OCI-M1 (cell line): Measurements from ENCODE around the gene TNNT1.
"Not testable (repeated sequence)": the region's sequence is repeated elsewhere in the genome, so short reads cannot be mapped to it uniquely, and the experiment has no call there.

Source experiments
- DNase-seq: peaks from one replicate; lab custom pipeline; 2025; lab: John Stamatoyannopoulos, UW

The TNNT1 gene

DNA sequence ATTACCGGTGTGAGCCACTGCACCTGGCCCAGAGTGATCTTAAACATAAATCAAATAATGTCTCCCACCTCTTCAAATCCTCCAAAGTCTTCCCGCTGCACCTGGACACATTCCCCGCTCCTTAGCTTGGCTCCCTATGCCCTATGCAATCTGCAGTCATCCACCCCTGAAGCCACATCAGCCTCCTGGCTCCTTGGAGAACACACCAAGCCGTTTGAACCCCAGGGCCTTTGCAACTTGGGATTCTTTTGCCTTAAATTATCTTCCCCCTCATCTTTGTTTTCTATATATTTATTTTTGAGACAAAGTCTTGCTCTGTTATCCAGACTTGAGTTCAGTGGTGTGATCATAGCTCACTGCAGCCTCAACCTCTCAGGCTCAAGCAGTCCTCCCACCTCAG, 20.1 kb upstream of the TNNT1 start:
- no peak for DNase-seq

GRCh38 chr19:55166530-55167268, 17.7 kb upstream of the TNNT1 start, which contains the start of gene DNAAF3:
TSS of gene DNAAF3 (minus strand) at chr19:55166613. CDS start at chr19:55166413, 200 bp downstream.
- peak; percentile 99 for DNase-seq

GRCh38 chr19:55165952-55166529, 17.0 kb upstream of the TNNT1 start:
- DNase-seq, result peak; percentile 96

DNA sequence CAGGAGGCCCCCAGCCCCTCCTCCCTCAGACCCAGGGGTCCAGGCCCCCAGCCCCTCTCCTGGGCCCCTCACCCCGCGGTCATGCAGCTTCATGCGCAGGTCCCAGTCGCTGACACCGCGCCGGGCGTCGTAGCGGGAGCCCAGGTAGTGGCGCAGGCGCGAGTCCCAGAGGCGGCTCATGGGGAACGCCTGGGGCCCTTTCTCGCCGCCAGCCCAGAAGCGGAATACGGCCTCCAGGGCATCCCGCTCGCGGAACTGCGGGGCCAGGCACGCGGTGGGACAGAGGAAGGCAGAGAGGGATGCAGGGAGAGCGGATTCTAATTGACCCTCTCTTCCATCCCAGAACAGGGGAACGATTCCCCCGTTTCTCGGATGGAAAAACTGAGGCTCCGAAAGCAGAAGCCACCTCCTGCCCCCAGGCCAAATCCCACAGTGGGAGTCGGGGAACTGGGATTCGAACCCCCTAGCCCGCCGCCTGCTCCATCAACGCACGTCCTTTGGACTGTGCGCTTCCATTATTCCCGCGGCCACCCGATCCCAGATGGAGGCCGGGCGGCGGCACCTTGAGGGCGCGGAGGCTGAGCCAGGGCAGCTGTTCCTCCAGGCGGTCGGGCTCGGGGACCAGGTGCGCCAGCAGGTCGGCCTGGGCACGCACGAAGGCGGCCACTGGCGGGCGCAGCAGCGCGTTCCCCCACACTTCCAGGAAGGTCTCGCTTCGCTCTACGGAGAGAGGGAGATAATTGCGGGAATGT, 12.7 kb upstream of the TNNT1 start:
- DNase-seq, result no peak

DNA sequence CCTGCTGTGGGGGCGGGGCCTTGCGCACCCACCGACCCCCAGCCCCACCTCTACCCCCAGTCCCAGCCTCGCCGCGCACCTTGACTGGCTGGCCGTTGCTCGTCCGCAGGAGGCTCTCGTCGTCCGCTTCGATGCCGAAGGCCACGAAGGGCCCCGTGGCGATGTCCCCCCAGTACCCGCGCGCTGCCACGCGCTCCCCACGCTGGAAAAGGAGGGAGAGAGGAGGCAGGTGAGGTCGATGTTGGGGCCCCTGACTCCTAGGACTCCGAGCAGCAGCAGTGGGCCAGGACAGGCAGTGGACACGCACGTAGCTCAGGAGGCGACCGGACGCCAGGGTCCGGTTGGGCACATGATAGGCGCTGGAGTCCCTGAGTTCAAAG, 12.0 kb upstream of the TNNT1 start:
- no peak for DNase-seq

- DNase-seq, result peak; percentile 99
Measured at GRCh38 chr19:55160128-55160985, 11.4 kb upstream of the TNNT1 start.

DNA sequence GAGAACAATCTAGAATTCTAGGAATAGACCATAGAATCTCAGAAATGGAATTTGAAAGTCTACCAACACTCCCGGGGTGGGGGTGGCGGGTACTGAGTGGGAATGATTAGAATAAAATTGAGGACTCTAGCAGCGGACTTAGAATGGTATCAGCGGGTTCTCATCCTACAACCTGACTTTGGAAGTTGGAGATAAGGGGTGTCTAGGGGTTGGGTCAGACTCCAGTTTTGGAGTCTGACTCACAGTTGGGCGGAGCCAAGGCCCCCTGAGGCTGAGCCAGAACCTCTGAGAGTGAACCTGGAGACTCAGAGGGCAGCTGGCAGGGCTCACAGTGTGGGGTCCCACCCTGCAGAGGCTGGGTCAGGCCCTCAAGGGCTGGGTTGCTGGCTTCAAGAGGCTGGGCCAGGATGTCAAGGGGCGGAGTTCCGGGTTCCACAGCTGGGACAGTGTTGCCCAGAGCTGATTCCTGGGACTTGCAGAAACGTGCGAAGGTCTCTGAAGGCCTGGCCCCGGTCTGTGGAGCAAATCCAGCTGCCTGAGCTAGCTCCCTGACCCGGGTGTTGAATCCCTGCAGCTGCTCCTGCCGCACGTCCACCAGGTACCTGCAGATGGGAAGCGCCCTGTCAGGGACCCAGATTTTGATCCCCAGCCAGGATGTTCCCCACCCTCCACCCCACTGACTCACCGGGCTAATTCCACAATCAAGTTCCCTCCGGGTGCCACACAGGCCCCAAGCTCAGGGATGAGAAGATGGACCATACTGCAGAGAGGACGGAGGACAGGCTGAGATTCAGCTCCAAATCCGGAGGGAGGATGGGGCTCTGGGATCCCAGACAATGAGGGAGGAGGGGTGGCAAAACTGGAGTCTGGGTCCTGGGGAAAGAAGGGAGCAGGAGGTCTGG, 10.1 kb upstream of the TNNT1 start:
- peak; percentile 97 for DNase-seq

DNA sequence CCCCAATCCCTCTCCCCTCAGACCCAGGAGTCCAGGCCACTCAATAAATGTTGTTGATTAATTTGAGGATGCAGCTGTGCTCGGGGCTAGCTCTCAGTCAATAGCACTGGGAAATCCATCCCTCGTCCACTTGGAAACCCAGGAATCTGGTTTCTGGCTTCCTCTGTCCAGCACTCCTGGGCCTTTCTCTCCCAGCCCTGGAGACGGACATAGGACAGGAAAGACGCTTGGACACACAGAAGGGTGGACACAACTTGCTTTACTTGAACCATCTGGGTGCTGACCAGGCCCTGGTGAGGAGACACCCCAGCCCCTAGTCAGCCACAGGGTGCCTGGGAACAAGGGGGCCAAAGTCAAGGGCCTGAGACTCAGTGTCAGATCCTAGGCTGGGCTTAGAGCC, 9.4 kb upstream of the TNNT1 start:
- DNase-seq, result peak; percentile 53

GRCh38 chr19:55157064-55157908, 8.3 kb upstream of the TNNT1 start, which contains the start of gene TNNI3:
TSS of gene TNNI3 (minus strand) at chr19:55157732. CDS start at chr19:55157589, 143 bp downstream.
- peak; percentile 22 for DNase-seq

GRCh38 chr19:55156202-55157063, 7.4 kb upstream of the TNNT1 start:
- DNase-seq, result no peak

GRCh38 chr19:55155784-55156183, 6.8 kb upstream of the TNNT1 start:
- DNase-seq, result not testable (repeated sequence)

DNA sequence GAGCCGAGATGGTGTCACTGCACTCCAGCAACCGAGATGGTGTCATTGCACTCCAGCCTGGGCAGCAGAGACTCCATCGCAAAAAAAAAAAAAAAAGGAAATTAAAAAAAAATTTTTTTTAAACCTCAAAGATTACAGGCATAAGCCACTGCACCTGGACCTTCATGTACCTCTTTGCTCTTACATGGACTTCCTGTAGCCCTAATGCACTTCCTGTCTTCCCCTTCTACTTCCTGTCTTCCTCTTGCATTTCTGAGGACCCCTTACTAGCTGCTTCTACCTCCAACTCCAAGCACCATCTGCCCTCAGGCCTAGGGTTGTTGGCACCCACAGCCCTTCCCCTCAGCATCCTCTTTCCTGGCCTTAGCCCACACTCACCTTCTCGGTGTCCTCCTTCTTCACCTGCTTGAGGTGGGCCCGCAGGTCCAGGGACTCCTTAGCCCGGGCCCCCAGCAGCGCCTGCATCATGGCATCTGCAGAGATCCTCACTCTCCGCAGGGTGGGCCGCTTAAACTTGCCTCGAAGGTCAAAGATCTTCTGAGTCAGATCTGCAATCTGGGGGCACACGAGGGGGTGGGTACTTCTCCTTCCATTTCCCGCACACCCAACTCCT, 4.8 kb upstream of the TNNT1 start:
- no peak for DNase-seq

DNA sequence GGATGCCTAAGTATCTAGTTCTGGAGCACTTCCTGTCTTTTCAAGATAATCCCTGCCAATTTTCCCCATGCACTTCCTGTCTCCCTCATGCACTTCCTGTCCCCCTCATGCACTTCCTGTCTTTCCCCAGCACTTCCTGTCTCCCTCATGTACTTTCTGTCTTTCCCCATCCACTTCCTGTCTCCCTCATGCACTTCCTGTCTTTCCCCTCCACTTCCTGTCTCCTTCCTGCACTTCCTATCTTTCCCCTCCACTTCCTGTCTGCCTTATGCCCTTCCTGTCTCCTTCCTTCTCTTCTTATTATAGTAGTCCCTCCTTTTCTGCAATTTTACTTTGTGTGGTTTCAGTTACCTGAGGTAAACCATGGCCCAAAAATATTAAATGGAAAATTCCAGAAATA, 3.0 kb upstream of the TNNT1 start:
- peak; percentile 39 for DNase-seq

GRCh38 chr19:55147545-55148251, 1.3 kb downstream of the TNNT1 start:
- no peak for DNase-seq

- DNase-seq, result peak; percentile 80
Measured at GRCh38 chr19:55146705-55147273, 2.2 kb downstream of the TNNT1 start.

- peak; percentile 95 for DNase-seq
Measured at GRCh38 chr19:55146078-55146704, 2.8 kb downstream of the TNNT1 start.

GRCh38 chr19:55145232-55145631, 3.8 kb downstream of the TNNT1 start:
- DNase-seq, result peak; percentile 84
